Uterus (tissue), 4 donors: ENCODE measurements around the gene FRMPD2. TPM values are rescaled to one million over a fixed set of nuclear protein-coding genes. Genes with fewer than 3 reads are reported as not detected.

ENCODE experiments used
- DNase-seq, 2 donors: peaks; one replicate each; pipeline ENCODE4 v3.0.0-alpha.2; 2019 to 2020
- H3K27ac ChIP-seq, 2 donors: fragments of 200-600 bp; sonication (generic); 1 replicate in 1 of 2; 2 replicates in 1 of 2; pipeline ENCODE4 v1.5.1; 2016 to 2018
- H3K27me3 ChIP-seq, 2 donors: fragments of 200-600 bp; sonication (generic); one replicate each; pipeline ENCODE4 v1.5.1; 2018 to 2019; ENCODE audit warnings: control low read depth in 1 of 2
- H3K36me3 ChIP-seq, 2 donors: fragments of 200-600 bp; sonication (generic); one replicate each; pipeline ENCODE4 v1.5.1; 2019; ENCODE audit warnings: control low read depth in 1 of 2
- H3K4me1 ChIP-seq, 2 donors: fragments of 200-600 bp; sonication (generic); one replicate each; pipeline ENCODE4 v1.5.1; 2018 to 2019; ENCODE audit warnings: control low read depth in 1 of 2
- H3K4me3 ChIP-seq, 2 donors: fragments of 200-600 bp; sonication (generic); 1 replicate in 1 of 2; 2 replicates in 1 of 2; pipeline ENCODE4 v1.5.1; 2018 to 2019; ENCODE audit warnings: mild to moderate bottlenecking in 1 of 2
- H3K9me3 ChIP-seq, 2 donors: fragments of 200-600 bp; sonication (generic); one replicate each; pipeline ENCODE4 v1.5.1; 2019; ENCODE audit warnings: control low read depth in 1 of 2
- POLR2A ChIP-seq, 2 donors: fragments of 450-650 bp; IDR thresholded peaks; one replicate each; pipeline ENCODE4 v1.6.1; 2016; ENCODE audit warnings: antibody characterized with exemption in 2 of 2, mild to moderate bottlenecking in 1 of 2, moderate library complexity in 1 of 2
- intact Hi-C: fragments of 100-400 bp; cut with DNase I; formaldehyde crosslinking; loops from one replicate; pipeline ENCODE4 v1.15.1; 2023; ENCODE audit warnings: low total_unique reads
- total RNA-seq, 4 donors: library from RNA; depleted of rRNA in 3 of 4; stranded (reverse); fragments of >200 nt in 3 of 4; gene quantifications; one replicate each; pipeline versions ENCODE4 v1.1.0 to v1.2.4, GENCODE V29; 2014 to 2023
- TF ChIP-seq, protein P1 (sequence below), 4 experiments: fragments of 200-600 bp in 2 of 4; fragments of 450-650 bp in 2 of 4; sonication (generic) in 2 of 4; IDR thresholded peaks; one replicate each; pipeline ENCODE4 v1.5.1; 2016 to 2019; ENCODE audit warnings: antibody characterized with exemption in 4 of 4, mild to moderate bottlenecking in 2 of 4, moderate library complexity in 1 of 4
- donor health status: DM: yes; HTN: yes; CAD: no.

Gene FRMPD2
- total RNA-seq, 4 donors from 2014 or later, result 0.21 to 2.5 (median 0.26) TPM; not detected in 1

DNA sequence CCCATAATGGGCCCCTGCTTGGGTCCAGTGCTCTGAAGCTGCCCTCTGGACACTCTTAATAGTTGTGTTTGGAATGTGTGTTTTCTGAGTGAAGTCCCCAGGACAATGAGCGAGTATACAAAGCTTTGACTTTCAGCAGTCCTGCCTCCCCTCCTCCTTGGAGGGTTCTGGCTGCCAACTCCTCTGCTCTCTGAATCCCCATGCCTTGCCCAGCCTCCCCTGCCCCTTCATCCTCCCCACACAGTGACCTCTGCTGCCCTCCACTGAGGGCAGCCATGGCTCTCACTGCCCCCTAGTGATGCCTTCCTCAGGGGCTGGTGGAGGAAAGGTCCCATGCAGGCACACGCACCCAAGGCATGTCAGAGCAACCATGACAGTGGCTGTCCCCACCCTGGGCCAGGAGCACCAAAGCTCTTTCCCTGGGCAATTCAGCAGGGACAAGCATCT is 40.9 kb downstream of the FRMPD2 start:
- Histone ChIP-seq H3K9me3 (no peaks in the 10 kb centered on the region), H3K27me3 (no peaks in the 10 kb centered on the region), H3K4me1 (no peaks in the 10 kb centered on the region), H3K36me3 (no peaks in the 10 kb centered on the region), H3K27ac (no peak overlapping the region), H3K4me3 (no peak overlapping the region)
- intact Hi-C loops, result no loop called here
- TF ChIP-seq, protein P1, sequence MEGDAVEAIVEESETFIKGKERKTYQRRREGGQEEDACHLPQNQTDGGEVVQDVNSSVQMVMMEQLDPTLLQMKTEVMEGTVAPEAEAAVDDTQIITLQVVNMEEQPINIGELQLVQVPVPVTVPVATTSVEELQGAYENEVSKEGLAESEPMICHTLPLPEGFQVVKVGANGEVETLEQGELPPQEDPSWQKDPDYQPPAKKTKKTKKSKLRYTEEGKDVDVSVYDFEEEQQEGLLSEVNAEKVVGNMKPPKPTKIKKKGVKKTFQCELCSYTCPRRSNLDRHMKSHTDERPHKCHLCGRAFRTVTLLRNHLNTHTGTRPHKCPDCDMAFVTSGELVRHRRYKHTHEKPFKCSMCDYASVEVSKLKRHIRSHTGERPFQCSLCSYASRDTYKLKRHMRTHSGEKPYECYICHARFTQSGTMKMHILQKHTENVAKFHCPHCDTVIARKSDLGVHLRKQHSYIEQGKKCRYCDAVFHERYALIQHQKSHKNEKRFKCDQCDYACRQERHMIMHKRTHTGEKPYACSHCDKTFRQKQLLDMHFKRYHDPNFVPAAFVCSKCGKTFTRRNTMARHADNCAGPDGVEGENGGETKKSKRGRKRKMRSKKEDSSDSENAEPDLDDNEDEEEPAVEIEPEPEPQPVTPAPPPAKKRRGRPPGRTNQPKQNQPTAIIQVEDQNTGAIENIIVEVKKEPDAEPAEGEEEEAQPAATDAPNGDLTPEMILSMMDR (IDR thresholded peaks at IDR 0.05), result no peak
- TF ChIP-seq POLR2A (IDR thresholded peaks at IDR 0.05), result no peak
- no peak for DNase-seq

DNA sequence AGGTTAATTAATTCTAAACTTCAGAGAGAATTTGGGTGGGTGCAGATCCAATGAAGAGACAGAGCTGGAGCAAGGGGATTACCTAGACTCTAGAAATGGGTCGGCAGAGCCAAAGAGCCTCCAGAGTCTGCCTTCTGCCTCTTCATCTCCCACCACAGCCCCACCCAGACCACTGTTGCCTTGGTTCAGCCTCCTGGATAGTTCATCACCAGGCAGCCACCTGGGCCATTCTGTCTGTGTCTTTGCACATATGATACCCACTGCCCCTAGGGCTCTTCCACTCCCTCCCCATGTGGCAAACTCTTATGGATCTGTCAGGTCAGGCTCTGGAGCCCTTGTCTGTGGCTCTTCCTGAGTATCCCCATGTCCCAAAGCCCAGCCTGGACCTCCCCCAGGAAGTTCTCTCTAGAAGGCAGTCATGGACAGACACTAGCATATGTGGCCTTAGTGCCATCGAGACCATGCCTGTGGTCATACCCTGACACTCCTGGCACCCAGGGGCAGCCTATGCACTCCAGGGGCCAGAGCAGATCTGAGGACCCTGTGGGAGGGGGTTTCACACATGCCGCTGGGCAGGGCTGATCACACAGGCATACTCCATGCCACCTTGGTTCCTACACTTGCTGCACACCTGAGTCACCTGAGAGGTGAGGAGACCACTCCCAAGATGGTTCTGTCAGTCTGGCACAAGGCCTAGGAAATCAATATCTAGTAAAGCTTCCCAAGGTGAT is 41.6 kb downstream of the FRMPD2 start:
- TF ChIP-seq POLR2A (IDR thresholded peaks at IDR 0.05), result no peak

DNA sequence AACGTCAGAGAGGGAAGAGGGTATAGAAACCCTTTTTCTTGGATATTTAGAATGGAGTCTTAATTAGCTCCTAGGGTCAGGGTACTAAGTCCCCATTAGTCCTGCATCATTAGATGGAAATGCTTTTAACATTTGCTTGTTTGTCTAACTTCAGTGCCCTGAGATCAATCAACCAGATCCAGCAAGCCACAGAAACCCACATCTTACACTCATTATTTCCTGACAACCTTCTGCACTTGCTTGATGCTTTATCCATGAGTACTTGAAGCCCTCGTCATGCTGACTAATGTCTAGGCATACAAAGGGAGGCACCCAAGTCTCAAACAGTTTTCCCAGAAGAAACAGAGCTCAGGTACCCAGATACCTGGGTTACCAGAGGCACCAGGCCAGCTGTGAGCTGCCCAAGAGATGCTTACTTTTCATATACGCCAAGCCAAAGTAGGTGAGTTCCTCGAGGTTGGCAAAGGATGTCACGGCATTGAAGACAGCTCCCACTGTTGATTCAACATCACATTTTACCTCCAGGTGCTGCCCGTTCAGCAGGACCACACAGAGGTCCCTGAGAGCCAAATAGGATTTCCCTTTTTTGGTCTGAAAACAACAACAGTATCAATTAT is 42.7 kb downstream of the FRMPD2 start:
- Histone ChIP-seq H3K27me3 (no peaks in the 10 kb centered on the region), H3K27ac (no peak overlapping the region), H3K4me3 (no peak overlapping the region), H3K9me3 (no peaks in the 10 kb centered on the region), H3K4me1 (no peaks in the 10 kb centered on the region), H3K36me3 (no peaks in the 10 kb centered on the region)
- TF ChIP-seq POLR2A (IDR thresholded peaks at IDR 0.05), result no peak
- TF ChIP-seq, protein P1 (IDR thresholded peaks at IDR 0.05), result no peak
- DNase-seq, result no peak
- intact Hi-C loops, result no loop called here

More for the DNA sequence above, 41.6 kb downstream of the FRMPD2 start:
- H3K9me3 ChIP-seq, result no peaks in the 10 kb centered on the region
- no peaks in the 10 kb centered on the region for H3K36me3 ChIP-seq
- no peaks in the 10 kb centered on the region for H3K27me3 ChIP-seq
- intact Hi-C loops, result no loop called here
- H3K27ac ChIP-seq, result no peak overlapping the region
- no peaks in the 10 kb centered on the region for H3K4me1 ChIP-seq
- no peak for DNase-seq
- H3K4me3 ChIP-seq, result no peak overlapping the region

DNA sequence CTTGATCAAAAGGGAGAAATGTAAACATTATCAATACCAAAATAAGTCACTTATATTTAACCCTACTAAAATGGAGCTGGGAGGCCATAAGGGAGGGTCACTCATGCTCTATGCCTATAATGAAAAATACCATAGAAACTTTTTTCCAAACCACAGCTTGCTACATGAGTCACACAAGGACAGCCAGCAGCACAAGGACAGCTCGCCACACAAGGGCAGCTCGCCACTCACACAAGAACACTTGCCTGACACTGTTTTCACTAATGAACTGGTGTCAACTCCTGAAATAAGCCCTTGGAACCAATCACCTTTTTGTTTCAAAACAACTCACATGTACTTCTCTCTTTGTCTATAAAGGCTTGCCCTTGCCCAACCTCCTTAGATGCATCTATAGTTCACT is 43.3 kb downstream of the FRMPD2 start:
- Histone ChIP-seq H3K27ac (no peak overlapping the region), H3K27me3 (no peaks in the 10 kb centered on the region), H3K36me3 (no peaks in the 10 kb centered on the region), H3K4me3 (no peak overlapping the region), H3K4me1 (no peaks in the 10 kb centered on the region), H3K9me3 (no peaks in the 10 kb centered on the region)
- no peak for TF ChIP-seq POLR2A (IDR thresholded peaks at IDR 0.05)
- TF ChIP-seq, protein P1 (IDR thresholded peaks at IDR 0.05), result no peak
- no peak for DNase-seq
- intact Hi-C loops, result no loop called here

DNA sequence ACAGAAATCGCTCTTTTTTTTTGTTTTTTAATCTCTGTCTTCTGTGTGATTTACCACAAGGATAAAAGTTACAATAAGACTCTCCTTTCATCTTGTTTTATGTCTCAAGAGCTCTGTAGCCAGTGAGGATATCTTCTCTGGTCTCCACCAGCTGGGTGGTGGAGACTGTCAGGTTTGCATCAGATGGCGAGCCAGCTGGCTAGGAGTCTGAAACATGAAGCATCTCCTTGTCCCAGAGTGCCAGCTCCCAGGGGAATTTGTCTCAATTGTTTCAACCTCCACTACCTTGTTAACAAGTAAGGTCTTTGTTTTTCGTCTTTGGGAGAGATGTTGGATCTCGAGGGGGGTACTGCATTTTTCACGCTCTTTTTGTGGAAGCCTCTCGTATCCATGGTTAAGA is 47.3 kb downstream of the FRMPD2 start:
- DNase-seq, result no peak
- Histone ChIP-seq H3K27ac (no peak overlapping the region), H3K4me1 (no peaks in the 10 kb centered on the region), H3K9me3 (no peaks in the 10 kb centered on the region), H3K36me3 (no peaks in the 10 kb centered on the region), H3K4me3 (no peak overlapping the region), H3K27me3 (no peaks in the 10 kb centered on the region)
- intact Hi-C loops, result no loop called here
- TF ChIP-seq POLR2A (IDR thresholded peaks at IDR 0.05), result no peak
- TF ChIP-seq, protein P1 (IDR thresholded peaks at IDR 0.05), result no peak
